Gastrocnemius medialis (tissue), 4 donors: ENCODE data around the gene TAAR1.

Source experiments
- CTCF ChIP-seq, 5 experiments: fragments of 450-650 bp in 3 of 5; fragments of 200-600 bp in 2 of 5; sonication (generic) in 2 of 5; IDR thresholded peaks in 4 of 5; conservative IDR thresholded peaks in 1 of 5; 1 replicate in 4 of 5; 2 replicates in 1 of 5; pipeline ENCODE4 v1.5.1; 2016 to 2019; ENCODE audit warnings: antibody characterized with exemption in 5 of 5, mild to moderate bottlenecking in 3 of 5, moderate library complexity in 3 of 5
- POLR2A ChIP-seq, 2 donors: fragments of 450-650 bp; IDR thresholded peaks; one replicate each; pipeline ENCODE4 v1.6.1; 2017; ENCODE audit warnings: antibody characterized with exemption in 2 of 2, mild to moderate bottlenecking in 2 of 2, moderate library complexity in 2 of 2

- TF ChIP-seq CTCF (IDR thresholded peaks at IDR 0.05 in 4 of 5, conservative IDR thresholded peaks at IDR 0.05 in 1 of 5) (no peak), POLR2A (IDR thresholded peaks at IDR 0.05) (no peak)
These were observed 49.0 kb upstream of the TAAR1 start for GRCh38 chr6:132708002-132708401.
